CD4-positive, alpha-beta memory T cell (primary cell): ENCODE data around the gene BHLHE23. TPM values are rescaled to one million over a fixed set of nuclear protein-coding genes. Genes with fewer than 3 reads are reported as not detected.

Source experiments
- CTCF ChIA-PET: fragments of 350-600 bp; sonication (Branson Sonifier 250); formaldehyde crosslinking; loops from one replicate; lab custom pipeline; 2021; ENCODE audit warnings: inconsistent platforms; ENCODE audit not compliant: partially characterized antibody; lab: Charles Lee
- POLR2A ChIA-PET: fragments of 350-600 bp; sonication (Branson Sonifier 250); formaldehyde crosslinking; loops from one replicate; lab custom pipeline; 2021; ENCODE audit not compliant: partially characterized antibody; lab: Charles Lee
- DNase-seq, 5 donors: peaks; one replicate each; pipeline versions ENCODE4 v3.0.0 to v3.0.0-alpha.2; 2020 to 2022; ENCODE audit warnings: mixed read lengths in 1 of 5
- H3K27ac ChIP-seq: one replicate; pipeline ENCODE4 v1.7.0; 2013; ENCODE audit warnings: low read depth, low read length
- H3K27me3 ChIP-seq: 2 replicates; pipeline ENCODE4 v1.7.0; 2013; ENCODE audit warnings: mild to moderate bottlenecking, low read length, moderate library complexity; ENCODE audit not compliant: insufficient read depth
- H3K36me3 ChIP-seq: 2 replicates; pipeline ENCODE4 v1.7.0; 2013; ENCODE audit warnings: mild to moderate bottlenecking, low read length, moderate library complexity; ENCODE audit not compliant: insufficient read depth
- H3K4me1 ChIP-seq: 2 replicates; pipeline ENCODE4 v1.7.0; 2013; ENCODE audit warnings: mild to moderate bottlenecking, low read length, moderate library complexity; ENCODE audit not compliant: insufficient read depth
- H3K4me3 ChIP-seq, 2 donors: one replicate each; pipeline ENCODE4 v1.7.0; 2013; ENCODE audit warnings: low read length in 2 of 2, mild to moderate bottlenecking in 1 of 2
- H3K9me3 ChIP-seq, 2 donors: one replicate each; pipeline ENCODE4 v1.7.0; 2013; ENCODE audit warnings: low read length in 2 of 2, control low read depth in 1 of 2; ENCODE audit not compliant: control insufficient read depth in 1 of 2
- H3K27ac Mint-ChIP-seq, 7 donors: one replicate each; pipeline ENCODE4 v1.8.0; 2020 to 2021; ENCODE audit warnings: mixed read lengths in 7 of 7, mild to moderate bottlenecking in 6 of 7, inconsistent platforms in 3 of 7, moderate library complexity in 3 of 7
- H3K27me3 Mint-ChIP-seq, 2 donors: one replicate each; pipeline ENCODE4 v1.8.0; 2020 to 2021; ENCODE audit warnings: mixed read lengths in 2 of 2
- H3K36me3 Mint-ChIP-seq, 2 donors: one replicate each; pipeline ENCODE4 v1.8.0; 2020 to 2021; ENCODE audit warnings: mixed read lengths in 2 of 2, inconsistent platforms in 1 of 2, mild to moderate bottlenecking in 1 of 2
- H3K4me1 Mint-ChIP-seq, 4 donors: one replicate each; pipeline ENCODE4 v1.8.0; 2020 to 2021; ENCODE audit warnings: mixed read lengths in 4 of 4, mild to moderate bottlenecking in 1 of 4
- H3K4me3 Mint-ChIP-seq, 8 donors: one replicate each; pipeline ENCODE4 v1.8.0; 2020 to 2021; ENCODE audit warnings: mixed read lengths in 8 of 8, mild to moderate bottlenecking in 7 of 8, moderate library complexity in 6 of 8, inconsistent platforms in 3 of 8
- H3K9me3 Mint-ChIP-seq, 8 donors: one replicate each; pipeline ENCODE4 v1.8.0; 2020 to 2021; ENCODE audit warnings: mixed read lengths in 8 of 8, mild to moderate bottlenecking in 5 of 8, inconsistent platforms in 3 of 8, moderate library complexity in 1 of 8
- intact Hi-C: fragments of 100-400 bp; cut with micrococcal nuclease; formaldehyde crosslinking; loops from one replicate; pipeline ENCODE4 v1.15.1; 2023
- polyA plus RNA-seq, 2 donors: library from polyadenylated mRNA; unstranded; fragments of 300-500 nt; fragmentation: Illumina TruSeq; gene quantifications; one replicate each; pipeline ENCODE4 v1.2.3, GENCODE V29; 2021
- total RNA-seq, 2 experiments: library from RNA; stranded (reverse); gene quantifications; one replicate each; pipeline ENCODE4 v1.2.3, GENCODE V29; 2021

BHLHE23 gene
- total and polyA plus RNA-seq, 4 experiments from 2014 or later = not detected

DNA sequence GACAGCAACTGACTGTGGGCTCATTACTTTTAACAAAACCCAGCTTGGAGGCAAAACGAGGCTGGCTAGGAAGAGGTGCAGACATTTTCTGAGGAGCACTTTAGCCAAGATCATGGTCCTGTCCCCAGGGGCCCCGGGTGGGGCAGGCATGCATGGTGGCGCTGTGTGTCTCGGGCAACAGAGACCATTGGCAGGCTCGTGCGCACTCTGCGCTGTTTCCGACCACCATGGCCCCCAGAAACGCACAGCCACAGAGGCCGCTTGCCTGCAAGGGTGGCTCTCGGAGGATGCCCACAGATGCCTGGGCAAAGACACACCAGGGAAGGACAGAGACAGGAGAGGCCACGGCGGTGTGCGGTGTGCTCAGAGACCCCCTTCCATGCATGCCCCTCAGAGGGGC is 6.7 kb downstream of the BHLHE23 start:
- Mint-ChIP-seq H3K27ac (no peak overlapping the region), H3K9me3 (no peaks in the 10 kb centered on the region), H3K4me1 (peaks cover 0 to 5% (median 5%) of the 10 kb centered on the region in 4 donors), H3K4me3 (no peak overlapping the region), H3K36me3 (no peaks in the 10 kb centered on the region), H3K27me3 (peaks cover 32 to 57% of the 10 kb centered on the region in 2 donors)
- H3K27me3 ChIP-seq = peaks cover 29% of the 10 kb centered on the region
- no peak for DNase-seq
- intact Hi-C loops = loop anchor here (10.0 kb wide), 2 partner anchors 45 to 335 kb away; partner anchors contain the start of gene SLC17A9
- ChIA-PET CTCF (no interaction called here), POLR2A (no interaction called here)
- no peaks in the 10 kb centered on the region for H3K36me3 ChIP-seq
- H3K27ac ChIP-seq = no peak overlapping the region
- H3K9me3 ChIP-seq = no peaks in the 10 kb centered on the region
- no peak overlapping the region for H3K4me3 ChIP-seq
- H3K4me1 ChIP-seq = peaks cover 7% of the 10 kb centered on the region

DNA sequence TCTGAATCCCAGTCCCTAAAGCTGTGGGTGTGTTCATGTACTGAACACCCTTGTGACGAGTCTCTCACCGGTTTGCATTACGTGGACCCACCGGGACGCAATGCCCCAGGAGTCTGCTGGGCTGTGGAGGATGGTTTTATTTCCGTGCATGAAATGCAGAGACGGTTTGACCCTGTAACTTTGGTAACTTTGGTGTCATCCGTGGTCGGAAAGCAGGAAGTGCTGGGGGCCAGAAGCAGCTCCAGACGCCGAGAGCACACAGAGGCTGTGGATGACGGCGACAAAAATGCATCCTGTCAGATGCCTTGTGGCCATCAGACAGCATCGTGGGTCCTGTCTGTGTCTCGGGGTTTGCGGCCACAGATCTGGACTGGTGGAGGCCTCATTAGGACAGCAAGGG is 7.2 kb downstream of the BHLHE23 start:
- no peaks in the 10 kb centered on the region for H3K9me3 ChIP-seq
- Mint-ChIP-seq H3K4me3 (no peak overlapping the region), H3K27ac (no peak overlapping the region), H3K4me1 (peaks cover 0 to 4% (median 3%) of the 10 kb centered on the region in 4 donors), H3K36me3 (no peaks in the 10 kb centered on the region), H3K9me3 (no peaks in the 10 kb centered on the region), H3K27me3 (peaks cover 31 to 57% of the 10 kb centered on the region in 2 donors)
- peaks cover 25% of the 10 kb centered on the region for H3K27me3 ChIP-seq
- H3K36me3 ChIP-seq = no peaks in the 10 kb centered on the region
- intact Hi-C loops = no loop called here
- no peak overlapping the region for H3K4me3 ChIP-seq
- ChIA-PET POLR2A (no interaction called here), CTCF (no interaction called here)
- H3K27ac ChIP-seq = no peak overlapping the region
- no peak for DNase-seq
- peaks cover 2% of the 10 kb centered on the region for H3K4me1 ChIP-seq

DNA sequence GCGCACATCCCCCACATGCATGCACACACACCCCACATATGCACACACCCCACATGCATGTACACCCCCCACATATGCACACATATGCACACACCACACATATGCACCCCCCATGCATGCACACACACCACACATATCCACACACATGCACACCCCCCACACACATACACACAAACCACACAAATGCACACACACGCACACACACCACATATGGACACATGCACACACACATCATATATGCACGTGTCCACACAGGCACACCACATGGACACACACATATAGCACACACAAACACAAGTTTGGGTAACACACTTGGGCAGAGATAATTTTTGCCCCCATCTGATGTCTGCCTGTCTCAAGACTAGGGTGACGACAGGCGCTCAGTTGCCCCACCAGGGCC is 8.3 kb downstream of the BHLHE23 start:
- Histone ChIP-seq H3K4me3 (no peak overlapping the region), H3K27me3 (peaks cover 18% of the 10 kb centered on the region), H3K4me1 (no peaks in the 10 kb centered on the region), H3K9me3 (no peaks in the 10 kb centered on the region), H3K36me3 (no peaks in the 10 kb centered on the region), H3K27ac (no peak overlapping the region)
- intact Hi-C loops = no loop called here
- Mint-ChIP-seq H3K27me3 (peaks cover 26 to 49% of the 10 kb centered on the region in 2 donors), H3K27ac (no peak overlapping the region), H3K4me1 (no peaks in the 10 kb centered on the region), H3K4me3 (no peak overlapping the region), H3K36me3 (no peaks in the 10 kb centered on the region), H3K9me3 (no peaks in the 10 kb centered on the region)
- POLR2A ChIA-PET = no interaction called here
- no peak for DNase-seq
- CTCF ChIA-PET = no interaction called here

DNA sequence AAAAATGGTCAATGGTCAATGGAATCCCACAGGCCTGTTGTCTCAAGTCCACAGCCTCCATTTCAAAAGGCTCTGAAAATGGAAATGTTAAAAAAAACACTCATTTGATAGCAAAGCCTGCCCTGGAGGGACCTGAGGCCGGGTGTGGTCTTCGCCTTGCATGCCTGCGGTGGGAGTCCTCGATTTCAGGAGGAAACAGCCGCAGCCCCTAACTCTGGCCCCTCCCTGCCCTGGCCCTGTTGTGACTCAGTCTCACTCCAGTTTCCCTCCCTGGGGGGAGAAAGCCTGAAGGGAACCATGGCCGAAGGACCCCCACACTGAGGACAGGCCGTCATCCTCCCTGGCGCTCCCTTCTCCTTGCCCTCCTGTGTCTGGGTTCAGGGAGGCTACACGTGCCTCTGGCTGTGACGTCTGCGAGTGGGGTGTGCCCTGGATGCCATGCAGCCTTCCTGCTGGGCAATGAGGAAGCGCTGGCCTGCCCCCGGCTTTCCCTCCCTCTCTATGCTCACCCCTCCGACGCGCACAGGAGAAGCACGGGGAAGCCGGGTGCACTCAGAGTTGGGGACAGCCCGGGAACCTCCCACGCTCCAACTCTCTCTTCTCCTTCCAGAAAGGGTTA is 9.2 kb downstream of the BHLHE23 start:
- no peaks in the 10 kb centered on the region for H3K4me1 ChIP-seq
- intact Hi-C loops = no loop called here
- Mint-ChIP-seq H3K27ac (no peak overlapping the region), H3K4me1 (no peaks in the 10 kb centered on the region), H3K9me3 (no peaks in the 10 kb centered on the region), H3K36me3 (no peaks in the 10 kb centered on the region), H3K4me3 (peak overlapping the region in 1 of 8 donors; percentile 42), H3K27me3 (peaks cover 17 to 42% of the 10 kb centered on the region in 2 donors)
- H3K27ac ChIP-seq = no peak overlapping the region
- no peak overlapping the region for H3K4me3 ChIP-seq
- DNase-seq = no peak
- POLR2A ChIA-PET = no interaction called here
- no peaks in the 10 kb centered on the region for H3K9me3 ChIP-seq
- CTCF ChIA-PET = no interaction called here
- H3K27me3 ChIP-seq = peaks cover 14% of the 10 kb centered on the region
- H3K36me3 ChIP-seq = no peaks in the 10 kb centered on the region

DNA sequence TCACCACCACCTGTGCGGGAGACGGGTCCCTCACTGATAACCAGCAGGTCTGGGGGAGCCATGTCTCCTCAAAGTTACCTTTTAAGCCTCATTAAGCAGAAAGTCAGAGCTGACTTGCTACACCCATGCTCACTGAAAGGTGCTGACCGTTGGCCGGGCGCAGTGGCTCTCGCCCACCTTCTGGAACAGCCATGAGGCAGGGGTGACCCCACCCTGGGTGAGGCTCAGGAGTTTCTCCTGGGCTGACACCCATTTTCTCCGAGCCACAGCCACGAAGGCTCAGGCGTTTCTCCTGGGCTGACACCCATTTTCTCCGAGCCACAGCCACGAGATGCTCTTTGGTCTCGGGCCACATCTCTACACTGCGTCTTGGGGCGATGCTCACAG is 10.2 kb downstream of the BHLHE23 start:
- no peak overlapping the region for H3K4me3 Mint-ChIP-seq
- ChIA-PET POLR2A (no interaction called here), CTCF (no interaction called here)
- no peaks in the 10 kb centered on the region for H3K4me1 Mint-ChIP-seq
- Histone ChIP-seq H3K27ac (no peak overlapping the region), H3K4me3 (no peak overlapping the region), H3K27me3 (peaks cover 14% of the 10 kb centered on the region), H3K4me1 (no peaks in the 10 kb centered on the region), H3K36me3 (no peaks in the 10 kb centered on the region), H3K9me3 (no peaks in the 10 kb centered on the region)
- intact Hi-C loops = no loop called here
- no peak overlapping the region for H3K27ac Mint-ChIP-seq
- peaks cover 14 to 44% of the 10 kb centered on the region in 2 donors for H3K27me3 Mint-ChIP-seq
- no peaks in the 10 kb centered on the region for H3K36me3 Mint-ChIP-seq
- no peaks in the 10 kb centered on the region for H3K9me3 Mint-ChIP-seq
- DNase-seq = no peak

DNA sequence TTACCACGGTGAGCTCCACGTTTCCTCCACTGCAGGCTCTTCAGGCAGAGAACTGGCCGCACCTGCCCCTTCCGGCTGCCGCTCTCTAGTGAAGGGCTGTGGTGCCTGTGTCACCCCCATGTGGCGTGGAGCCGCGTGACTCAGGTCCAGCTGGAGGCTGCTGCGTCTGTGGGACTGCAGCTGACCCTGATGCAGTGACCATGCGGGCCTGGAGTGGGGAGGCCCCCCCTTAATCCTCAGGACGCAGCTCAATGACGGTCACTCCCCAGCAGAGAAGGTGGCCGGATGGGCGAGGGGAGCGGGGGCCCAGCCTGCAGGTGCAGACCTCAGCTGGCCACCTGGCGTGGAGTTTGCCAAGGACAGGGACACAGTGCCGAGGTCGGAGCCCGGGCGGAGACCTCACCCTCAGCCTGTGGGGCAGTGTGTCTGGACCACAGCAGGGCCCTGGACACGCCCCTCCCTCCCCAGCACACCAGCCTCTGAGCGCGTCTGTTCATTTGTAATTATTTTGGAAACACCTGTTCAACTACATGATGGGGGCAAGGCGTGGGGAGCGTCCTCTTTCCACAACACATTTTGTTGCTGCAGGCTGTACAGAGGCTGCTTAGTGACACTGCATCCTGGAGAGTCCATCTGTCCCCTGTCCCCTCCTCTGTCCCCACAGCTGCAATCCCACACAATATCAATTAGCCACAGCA is 10.7 kb downstream of the BHLHE23 start:
- intact Hi-C loops = no loop called here
- Mint-ChIP-seq H3K27ac (no peak overlapping the region), H3K9me3 (no peaks in the 10 kb centered on the region), H3K4me1 (no peaks in the 10 kb centered on the region), H3K27me3 (peaks cover 13 to 40% of the 10 kb centered on the region in 2 donors), H3K4me3 (no peak overlapping the region), H3K36me3 (no peaks in the 10 kb centered on the region)
- H3K27ac ChIP-seq = no peak overlapping the region
- H3K27me3 ChIP-seq = peaks cover 10% of the 10 kb centered on the region
- no peak for DNase-seq
- POLR2A ChIA-PET = no interaction called here
- no peak overlapping the region for H3K4me3 ChIP-seq
- no peaks in the 10 kb centered on the region for H3K4me1 ChIP-seq
- no peaks in the 10 kb centered on the region for H3K9me3 ChIP-seq
- CTCF ChIA-PET = no interaction called here
- no peaks in the 10 kb centered on the region for H3K36me3 ChIP-seq

DNA sequence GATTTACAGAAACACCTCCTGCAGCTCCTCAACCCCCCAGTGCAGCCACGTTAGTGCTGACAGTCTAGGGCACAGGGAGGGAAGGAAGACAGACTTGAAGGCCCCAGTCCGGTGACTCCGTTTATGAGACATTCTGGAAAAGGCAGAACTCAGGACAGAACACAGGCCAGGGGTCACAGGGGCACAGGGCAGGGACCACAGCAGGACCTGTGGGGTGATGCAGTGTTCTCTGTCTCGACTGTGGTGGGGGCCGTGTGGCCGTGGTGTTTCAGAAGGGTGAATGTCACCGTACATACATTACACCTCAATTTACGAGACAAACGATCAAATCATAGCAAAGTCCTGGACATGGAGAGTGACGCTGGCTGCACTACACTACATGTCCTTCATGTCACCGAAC is 11.3 kb downstream of the BHLHE23 start:
- no peak overlapping the region for H3K4me3 ChIP-seq
- no peaks in the 10 kb centered on the region for H3K9me3 Mint-ChIP-seq
- CTCF ChIA-PET = no interaction called here
- no peak overlapping the region for H3K27ac Mint-ChIP-seq
- intact Hi-C loops = no loop called here
- H3K9me3 ChIP-seq = no peaks in the 10 kb centered on the region
- no peaks in the 10 kb centered on the region for H3K4me1 Mint-ChIP-seq
- peaks cover 13 to 34% of the 10 kb centered on the region in 2 donors for H3K27me3 Mint-ChIP-seq
- H3K36me3 ChIP-seq = no peaks in the 10 kb centered on the region
- H3K4me1 ChIP-seq = no peaks in the 10 kb centered on the region
- H3K27me3 ChIP-seq = peaks cover 4% of the 10 kb centered on the region
- POLR2A ChIA-PET = no interaction called here
- DNase-seq = no peak
- H3K27ac ChIP-seq = no peak overlapping the region
- H3K4me3 Mint-ChIP-seq = no peak overlapping the region
- no peaks in the 10 kb centered on the region for H3K36me3 Mint-ChIP-seq
